H1 (cell line): ENCODE results near the gene GDPD3. TPM values are rescaled to one million over a fixed set of nuclear protein-coding genes. Genes with fewer than 3 reads are reported as not detected.

Experiments
- ASH2L ChIP-seq: fragments of 200-600, 300-600 bp; sonication (generic); IDR thresholded peaks from one replicate; pipeline ENCODE4 v1.7.1; 2017; ENCODE audit warnings: low read length
- BCL11A ChIP-seq, 2 experiments: IDR thresholded peaks; one replicate each; pipeline ENCODE4 v1.6.1; 2011; ENCODE audit warnings: low read depth in 2 of 2, low read length in 2 of 2, mild to moderate bottlenecking in 2 of 2
- CBX5 ChIP-seq: fragments of 300-800, 300-1000 bp; sonication (generic); IDR thresholded peaks from 2 replicates; pipeline ENCODE4 v1.7.1; 2016; ENCODE audit warnings: antibody characterized with exemption, low read length, low read depth
- NANOG ChIP-seq: IDR thresholded peaks from 2 replicates; pipeline ENCODE4 v1.6.1; 2011; ENCODE audit warnings: low read length, low read depth, mild to moderate bottlenecking, inconsistent platforms; ENCODE audit not compliant: insufficient read depth, poor library complexity, severe bottlenecking
- polyA plus RNA-seq, 7 experiments: library from polyadenylated mRNA; depleted of rRNA in 3 of 7; stranded (reverse) in 5 of 7; unstranded in 2 of 7; fragments of >200 nt in 5 of 7; fragments of 200-250 nt in 2 of 7; gene quantifications; 1 replicate in 5 of 7; 2 replicates in 1 of 7; 4 replicates in 1 of 7; pipeline versions ENCODE4 v1.2.1 to v1.2.3, GENCODE V29; 2011 to 2013; ENCODE audit warnings: missing spikeins in 2 of 7, mixed read lengths in 2 of 7
- total RNA-seq: library from RNA; stranded (reverse); fragmentation: NEBNext Ultra II Directional; extraction: Animal tissue kit (Norgen Biotek cat#: 25700); gene quantifications from 2 replicates; pipeline ENCODE4 v1.2.1, GENCODE V29; 2021

Gene GDPD3
- total and polyA plus RNA-seq, 2 of the 8 experiments (the other 6 are each of a cell fraction or from before 2014, with no cell fraction given): 0.20 TPM; not detected in 1

GRCh38 chr16:30095166-30096078 is 17.9 kb downstream of the GDPD3 start (continued):
- TF ChIP-seq ASH2L: no peak
- no peak for TF ChIP-seq BCL11A (IDR thresholded peaks at IDR 0.05; ENCODE audit: low read depth in 2 of 2, low read length in 2 of 2)
- TF ChIP-seq NANOG: no peak
- no peak for TF ChIP-seq CBX5
